Activated T-helper 17 cell treated with anti-CD3 and anti-CD28 coated beads, Interleukin-2, amount 50 U/mL, for 72 hours (primary cell): ENCODE results near the gene EBI3. TPM values are rescaled to one million over a fixed set of nuclear protein-coding genes. Genes with fewer than 3 reads are reported as not detected.
"Not testable (repeated sequence)": the region's sequence is repeated elsewhere in the genome, so short reads cannot be mapped to it uniquely, and the experiment has no call there.

ENCODE experiments used
- ATAC-seq: fragments of 150-1000 bp; cut with Tn5 transposase; replicated peaks from 2 replicates; pipeline ENCODE4 v1.10.0; 2021; ENCODE audit warnings: mild to moderate bottlenecking, moderate library complexity
- H3K27ac Mint-ChIP-seq: one replicate; pipeline ENCODE4 v1.8.0; 2022; ENCODE audit warnings: mixed read lengths
- H3K27me3 Mint-ChIP-seq: one replicate; pipeline ENCODE4 v1.8.0; 2022; ENCODE audit warnings: mixed read lengths
- H3K36me3 Mint-ChIP-seq: one replicate; pipeline ENCODE4 v1.8.0; 2022; ENCODE audit warnings: low read depth, mild to moderate bottlenecking, mixed read lengths
- H3K4me1 Mint-ChIP-seq: one replicate; pipeline ENCODE4 v1.8.0; 2022; ENCODE audit warnings: mixed read lengths
- H3K4me3 Mint-ChIP-seq: one replicate; pipeline ENCODE4 v1.8.0; 2022; ENCODE audit warnings: mild to moderate bottlenecking, mixed read lengths
- H3K9me3 Mint-ChIP-seq: one replicate; pipeline ENCODE4 v1.8.0; 2022; ENCODE audit warnings: mixed read lengths
- total RNA-seq, 2 donors: library from RNA; stranded (reverse); gene quantifications; one replicate each; pipeline ENCODE4 v1.2.3, GENCODE V29; 2022

Gene EBI3
- total RNA-seq: 10 to 100 TPM; 18.3 to 23.6 TPM

DNA sequence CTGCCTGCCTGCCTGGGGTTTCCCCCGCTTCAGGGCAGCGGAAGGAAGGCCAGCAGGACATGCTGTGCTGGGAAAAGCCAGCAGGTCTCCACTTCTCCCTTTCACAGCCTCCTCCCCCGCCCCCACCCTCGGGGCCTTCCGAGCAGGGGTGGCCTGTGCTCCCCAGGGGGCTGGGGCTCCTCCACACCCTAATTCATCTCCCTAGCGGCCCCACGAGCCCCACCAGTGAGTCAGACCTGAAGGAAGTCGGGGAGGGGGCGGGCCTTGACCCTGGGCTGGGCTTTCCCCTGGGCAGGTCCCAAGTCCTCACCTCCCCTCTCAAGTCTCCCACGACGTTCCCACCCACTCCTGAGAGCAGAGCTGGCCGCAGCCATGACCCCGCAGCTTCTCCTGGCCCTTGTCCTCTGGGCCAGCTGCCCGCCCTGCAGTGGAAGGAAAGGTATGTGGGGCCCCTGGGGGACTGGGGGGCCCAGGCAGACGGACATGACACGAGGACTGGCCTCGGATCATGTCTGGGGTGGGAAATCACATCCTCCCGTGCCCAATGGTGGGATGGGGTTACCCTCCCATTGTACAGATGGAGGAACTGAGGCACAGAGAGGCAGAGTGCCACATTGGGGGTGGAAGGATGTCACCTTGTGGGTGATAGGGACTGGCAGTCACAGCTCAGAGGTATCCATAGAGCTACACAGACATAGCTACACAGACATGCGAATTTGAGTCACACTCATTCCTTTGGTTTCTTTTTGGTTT is at the start of gene EBI3:
Gene EBI3, plus strand, starts transcription at position 345 of the 753 bp plus-strand sequence. Its CDS starts 28 bp downstream, at position 373.
- peaks cover 10% of the 10 kb centered on the region for H3K27me3 Mint-ChIP-seq

DNA sequence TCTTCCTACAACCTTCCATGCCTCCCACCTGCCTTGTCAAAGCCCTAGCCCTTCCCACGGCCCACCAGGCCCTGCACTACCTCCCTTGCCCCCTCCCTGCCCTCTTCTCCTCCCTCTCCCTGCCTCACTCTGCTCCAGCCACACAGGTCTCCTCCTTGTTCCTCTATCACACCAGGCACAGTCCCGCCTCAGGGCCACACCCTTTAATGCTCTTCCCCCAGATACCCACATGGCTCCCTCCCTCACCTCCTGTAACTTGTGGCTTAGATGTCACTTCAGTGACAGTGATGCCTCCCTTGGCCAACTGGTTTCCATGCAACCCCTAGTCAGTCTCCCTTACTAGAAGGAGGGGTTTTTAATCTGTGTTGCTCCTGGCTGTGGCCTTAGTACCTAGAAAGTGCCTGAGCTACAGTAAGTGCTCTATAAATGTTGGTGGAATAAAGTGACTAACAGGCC is 48.2 kb upstream of the EBI3 start:
- Mint-ChIP-seq H3K27me3 (no peaks in the 10 kb centered on the region), H3K4me1 (peaks cover 18% of the 10 kb centered on the region), H3K9me3 (no peaks in the 10 kb centered on the region), H3K36me3 (peaks cover 56% of the 10 kb centered on the region), H3K27ac (peak overlapping the region; percentile 54), H3K4me3 (peak overlapping the region; percentile 98)
- no peak for ATAC-seq

More for the DNA sequence above, at the start of gene EBI3:
- Mint-ChIP-seq H3K36me3 (no peaks in the 10 kb centered on the region), H3K4me1 (peaks cover 4% of the 10 kb centered on the region), H3K9me3 (no peaks in the 10 kb centered on the region), H3K27ac (no peak within 1 kb of the TSS), H3K4me3 (no peak within 1 kb of the TSS)
- peak; percentile 91 for ATAC-seq

DNA sequence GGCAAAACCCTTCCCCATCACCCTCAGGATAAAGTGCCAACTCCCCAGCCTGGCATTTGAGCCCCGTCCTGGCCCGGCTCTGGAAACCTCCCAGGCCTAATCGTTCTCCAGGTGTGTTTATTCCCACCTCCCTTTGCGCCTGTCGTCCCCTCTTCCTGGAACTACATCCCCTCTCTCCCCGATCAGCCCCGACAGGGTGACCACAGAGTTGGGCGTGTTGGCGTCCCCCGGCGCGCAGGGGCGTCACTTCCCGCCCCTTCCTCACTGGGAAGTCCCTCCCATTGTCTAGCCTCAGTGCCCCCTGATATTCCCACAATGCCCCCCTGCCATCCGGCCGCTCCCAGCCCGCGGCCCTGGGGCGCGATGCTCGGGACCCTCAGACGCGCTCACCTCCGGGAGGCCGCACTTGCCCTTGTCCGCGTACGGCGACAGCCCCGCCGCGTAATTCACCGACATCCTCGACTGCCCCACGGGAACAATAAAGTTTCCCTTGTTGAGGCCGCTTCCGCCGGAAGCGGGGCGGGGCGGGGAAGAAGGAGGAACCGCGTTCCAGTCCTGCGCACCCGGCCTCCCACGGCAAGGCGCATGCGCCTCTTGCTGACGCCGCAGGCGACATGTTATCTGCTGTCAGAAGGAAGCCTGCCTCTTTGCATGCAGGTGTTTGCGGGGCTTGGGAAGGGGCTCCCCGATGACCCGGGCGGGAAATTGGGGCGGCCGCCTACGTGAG is 47.1 kb upstream of the EBI3 start, which contains the start of the genes ANKRD24 and SIRT6:
Gene ANKRD24, plus strand, starts transcription at position 606 of the 727 bp plus-strand sequence. CDS start 3,737 bp downstream, outside the sequence.
Gene SIRT6, minus strand, starts transcription at position 480 of the 727 bp plus-strand sequence. Its CDS starts 24 bp downstream, at position 456.
- peaks cover 18% of the 10 kb centered on the region for H3K4me1 Mint-ChIP-seq
- H3K4me3 Mint-ChIP-seq: peak within 1 kb of the TSS; percentile 98
- H3K27me3 Mint-ChIP-seq: no peaks in the 10 kb centered on the region
- H3K36me3 Mint-ChIP-seq: peaks cover 46% of the 10 kb centered on the region
- no peaks in the 10 kb centered on the region for H3K9me3 Mint-ChIP-seq
- H3K27ac Mint-ChIP-seq: peak within 1 kb of the TSS; percentile 98
- peak; percentile 95 for ATAC-seq

DNA sequence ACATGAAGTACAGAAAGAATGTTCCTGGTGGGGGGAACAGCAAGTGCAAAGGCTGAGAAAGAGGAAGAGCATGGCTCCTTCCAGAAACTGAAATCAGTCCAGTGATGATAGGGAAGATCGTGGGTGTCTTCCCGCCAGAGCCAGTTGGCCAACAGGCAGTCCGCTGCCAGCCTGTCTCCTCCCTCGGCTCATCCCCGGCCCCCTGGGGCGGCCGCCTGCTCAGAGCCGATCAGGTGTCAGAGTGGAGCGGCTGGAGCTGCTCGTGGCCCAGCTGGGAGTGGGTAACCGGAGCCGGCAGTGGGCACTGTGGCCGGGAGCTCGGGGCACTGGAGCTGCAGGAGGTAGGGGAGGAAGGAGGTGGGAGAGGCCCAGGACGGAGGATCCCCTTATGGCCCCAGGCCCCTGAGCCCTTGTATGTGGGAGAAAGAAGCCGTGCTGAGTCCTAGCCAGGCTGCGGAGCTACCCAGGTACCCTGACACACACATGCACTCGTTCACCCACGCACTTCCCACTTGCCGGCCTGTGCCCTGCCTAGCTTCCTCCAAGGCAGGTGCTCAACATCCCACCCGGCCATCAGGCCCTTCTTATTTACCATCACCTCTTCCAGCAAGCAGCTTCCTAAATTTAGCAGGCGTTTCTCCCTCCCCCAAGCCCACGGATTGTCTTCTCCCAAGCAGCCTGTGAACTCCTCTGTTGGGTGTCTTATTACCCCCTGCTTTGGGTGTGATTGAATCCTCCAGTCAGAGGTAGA is 45.2 kb upstream of the EBI3 start:
- ATAC-seq: no peak
- Mint-ChIP-seq H3K27ac (no peak overlapping the region), H3K36me3 (peaks cover 27% of the 10 kb centered on the region), H3K4me3 (peak overlapping the region; percentile 21), H3K27me3 (no peaks in the 10 kb centered on the region), H3K9me3 (no peaks in the 10 kb centered on the region), H3K4me1 (peaks cover 17% of the 10 kb centered on the region)

DNA sequence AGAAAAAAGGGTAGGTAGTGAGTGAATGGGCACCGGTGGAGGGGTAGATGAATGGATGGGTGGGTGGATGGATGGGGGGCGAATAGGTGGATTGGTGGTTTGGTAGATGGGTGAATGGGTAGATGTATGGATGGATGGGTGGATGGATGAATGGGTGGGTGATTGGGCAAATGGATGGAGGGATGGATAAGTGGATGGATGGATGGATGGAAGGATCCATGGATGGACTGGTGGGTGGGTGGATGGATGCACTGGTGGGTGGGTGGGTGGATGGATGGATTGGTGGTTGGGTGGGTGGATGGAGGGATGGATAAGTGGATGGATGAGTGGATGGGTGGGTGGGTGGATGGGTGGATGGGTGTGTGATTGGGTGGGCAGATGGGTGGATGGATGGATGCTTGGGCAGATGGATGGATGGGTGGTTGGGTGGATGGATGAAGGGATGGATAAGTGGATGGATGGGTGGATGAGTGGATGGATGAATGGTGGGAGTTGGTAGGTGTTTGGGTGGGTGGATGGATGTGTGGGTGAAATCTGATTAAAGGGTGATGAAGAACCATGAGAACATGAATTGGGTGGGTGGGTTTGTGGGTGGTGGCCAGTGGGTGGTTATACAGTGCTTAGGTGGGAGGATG is 44.5 kb upstream of the EBI3 start:
- Mint-ChIP-seq H3K4me1 (peaks cover 12% of the 10 kb centered on the region), H3K27me3 (no peaks in the 10 kb centered on the region), H3K36me3 (peaks cover 20% of the 10 kb centered on the region), H3K4me3 (peak overlapping the region; percentile 21), H3K27ac (no peak overlapping the region), H3K9me3 (no peaks in the 10 kb centered on the region)
- ATAC-seq: no peak

DNA sequence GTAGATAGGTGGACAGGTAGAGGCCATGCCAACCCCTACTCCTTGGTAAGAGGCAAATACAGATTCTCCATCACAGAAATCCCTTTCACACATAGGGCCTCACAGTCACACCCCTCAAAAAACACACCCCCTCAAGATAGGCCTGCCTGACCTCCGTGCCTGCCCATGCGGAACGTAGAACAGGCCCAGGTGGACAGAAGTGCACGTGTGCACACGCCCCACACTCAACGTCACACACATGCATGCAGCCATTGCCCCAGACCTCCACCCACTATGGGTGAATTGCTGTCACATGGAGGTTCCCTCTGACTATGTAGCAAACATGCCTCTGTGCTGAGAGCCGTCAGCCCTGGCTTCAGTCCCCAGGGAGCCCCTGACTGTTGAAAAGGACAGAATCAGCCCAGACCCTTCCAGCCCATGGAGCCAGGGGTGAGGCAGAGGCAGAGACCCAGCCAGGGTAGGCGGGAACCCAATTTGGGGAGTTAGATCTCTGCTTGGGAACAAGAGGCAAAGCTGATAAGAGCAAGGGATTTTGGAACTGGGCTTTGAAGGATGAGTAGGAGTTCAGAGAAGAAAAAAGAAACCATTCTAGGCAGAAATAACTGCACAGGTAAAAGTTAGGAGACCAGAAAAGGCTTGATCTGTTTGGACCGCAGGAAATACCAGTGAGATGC is 43.8 kb upstream of the EBI3 start:
- Mint-ChIP-seq H3K27ac (no peak overlapping the region), H3K9me3 (no peaks in the 10 kb centered on the region), H3K36me3 (peaks cover 13% of the 10 kb centered on the region), H3K4me1 (peaks cover 12% of the 10 kb centered on the region), H3K27me3 (no peaks in the 10 kb centered on the region), H3K4me3 (no peak overlapping the region)
- ATAC-seq: no peak

DNA sequence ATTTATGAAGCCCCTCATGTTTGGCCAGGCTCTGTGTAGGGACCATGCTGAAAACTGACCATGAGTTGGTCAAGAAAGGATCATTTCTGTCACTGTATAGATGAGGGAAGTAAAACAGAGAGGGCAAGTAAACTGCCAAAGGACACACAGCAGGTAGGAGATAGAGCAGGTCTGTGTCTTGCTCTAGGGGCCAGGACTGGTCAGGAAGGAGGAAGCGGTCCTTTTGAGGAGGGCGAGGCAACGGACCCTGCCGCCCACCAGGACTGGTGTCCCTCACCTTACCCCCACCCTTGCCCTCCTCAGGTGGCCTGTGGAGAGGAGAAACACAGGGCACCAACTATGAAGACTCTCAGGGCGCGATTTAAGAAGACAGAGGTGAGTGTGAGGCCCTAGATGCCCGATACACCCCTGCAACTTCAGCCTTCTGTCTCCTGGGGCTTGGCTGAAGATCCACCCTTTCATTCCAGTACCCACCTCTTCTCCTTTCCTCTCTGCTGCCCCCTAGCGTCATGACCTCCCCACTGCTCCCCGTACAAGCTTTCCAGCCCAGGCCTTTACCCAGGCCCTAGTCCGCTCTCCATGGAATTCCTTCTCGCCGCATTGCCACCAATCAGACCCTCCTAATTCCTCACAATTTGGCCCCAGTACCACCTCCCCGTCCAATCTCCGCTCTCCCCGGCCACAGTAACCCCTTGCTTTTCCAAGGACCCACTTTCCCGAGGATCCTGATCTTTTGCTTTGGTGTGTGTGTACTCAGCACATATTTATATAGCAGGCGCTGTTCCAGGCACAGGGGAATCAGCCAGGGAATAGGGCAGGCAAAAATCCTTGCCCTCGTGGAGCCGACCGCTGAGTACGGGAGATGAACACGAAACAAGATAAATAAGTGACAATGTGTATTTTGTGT is 43.0 kb upstream of the EBI3 start:
- Mint-ChIP-seq H3K4me3 (no peak overlapping the region), H3K27me3 (no peaks in the 10 kb centered on the region), H3K9me3 (no peaks in the 10 kb centered on the region), H3K4me1 (peaks cover 8% of the 10 kb centered on the region), H3K27ac (no peak overlapping the region), H3K36me3 (peaks cover 7% of the 10 kb centered on the region)
- ATAC-seq: peak; percentile 65

DNA sequence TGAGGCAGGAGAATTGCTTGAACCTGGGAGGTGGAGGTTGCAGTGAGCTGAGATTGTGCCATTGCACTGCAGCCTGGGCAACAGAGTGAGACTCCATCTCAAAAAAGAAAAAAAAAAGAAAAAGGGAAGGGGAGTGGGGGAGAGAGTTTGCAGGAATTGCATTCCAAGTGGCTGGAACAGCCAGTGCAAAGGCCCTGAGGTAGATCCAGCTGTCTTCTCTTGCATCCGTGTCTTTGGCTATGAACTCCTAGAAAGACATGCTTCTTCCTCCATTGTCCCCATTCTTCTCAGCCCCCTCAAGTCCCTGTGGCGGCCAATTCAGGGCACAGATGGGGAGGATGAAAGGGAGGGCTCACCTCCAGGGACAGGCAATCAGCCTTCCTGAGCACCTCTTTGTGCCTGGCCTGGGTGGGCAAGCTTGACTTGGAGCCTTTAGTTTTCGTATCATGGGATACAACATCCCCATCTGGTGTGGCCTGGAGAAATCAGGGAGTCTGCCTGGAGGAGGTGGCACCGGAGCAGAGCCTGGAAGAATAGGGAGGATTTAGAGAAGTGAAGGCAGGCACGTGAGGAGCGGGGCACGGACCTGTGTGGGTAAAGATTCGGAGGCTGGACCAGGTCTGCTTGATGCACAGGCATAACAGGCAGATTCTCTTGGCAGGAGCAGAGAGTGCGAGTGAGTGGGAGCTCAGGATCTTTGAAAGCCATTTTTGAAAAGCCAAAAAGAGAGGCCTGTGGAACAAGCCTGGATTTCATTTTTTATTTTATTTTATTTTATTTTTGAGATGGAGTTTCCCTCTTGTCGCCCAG is 41.8 kb upstream of the EBI3 start:
- H3K4me1 Mint-ChIP-seq: peaks cover 3% of the 10 kb centered on the region
- H3K27ac Mint-ChIP-seq: no peak overlapping the region
- no peaks in the 10 kb centered on the region for H3K27me3 Mint-ChIP-seq
- no peaks in the 10 kb centered on the region for H3K9me3 Mint-ChIP-seq
- no peak for ATAC-seq
- H3K4me3 Mint-ChIP-seq: no peak overlapping the region
- H3K36me3 Mint-ChIP-seq: peaks cover under 1% of the 10 kb centered on the region

DNA sequence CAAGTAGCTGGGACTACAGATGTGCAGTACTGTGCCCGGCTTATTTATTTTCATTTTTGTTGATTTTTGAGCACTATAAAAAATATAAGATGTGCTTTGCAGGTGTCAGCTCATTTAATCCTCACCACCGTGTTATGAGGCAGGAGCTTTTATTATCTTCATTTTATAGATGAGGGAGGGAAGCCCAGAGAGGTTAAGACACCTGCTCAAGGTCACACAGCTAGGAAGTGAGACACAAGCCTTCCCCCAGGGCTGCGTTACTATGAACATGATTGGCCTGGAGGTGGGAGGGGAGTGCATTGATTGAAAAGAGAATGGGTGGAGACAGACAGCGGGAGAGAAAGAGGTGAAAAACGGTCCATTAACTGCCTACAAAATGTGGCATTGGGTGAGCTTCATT is 39.7 kb upstream of the EBI3 start:
- no peaks in the 10 kb centered on the region for H3K4me1 Mint-ChIP-seq
- H3K27me3 Mint-ChIP-seq: peaks cover 9% of the 10 kb centered on the region
- no peaks in the 10 kb centered on the region for H3K36me3 Mint-ChIP-seq
- no peak overlapping the region for H3K4me3 Mint-ChIP-seq
- no peaks in the 10 kb centered on the region for H3K9me3 Mint-ChIP-seq
- no peak overlapping the region for H3K27ac Mint-ChIP-seq
- no peak for ATAC-seq

DNA sequence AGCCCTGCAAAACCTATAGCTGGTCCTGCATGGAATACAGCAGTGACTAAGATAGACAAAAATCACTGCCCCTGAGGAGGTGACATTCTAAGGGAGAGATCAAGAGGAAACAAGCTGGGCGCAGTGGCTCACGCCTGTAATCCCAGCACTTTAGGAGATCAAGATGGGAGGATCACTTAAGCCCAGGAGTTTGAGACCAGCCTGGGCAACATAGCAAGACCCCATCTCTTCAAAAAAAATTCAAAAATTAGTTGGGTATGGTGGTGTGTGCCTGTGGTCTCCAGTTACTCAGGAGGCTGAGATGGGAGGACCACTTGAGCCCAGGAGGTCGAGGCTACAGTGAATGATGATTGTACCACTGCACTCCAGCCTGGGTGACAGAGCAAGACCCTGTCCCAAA is 36.8 kb upstream of the EBI3 start:
- H3K4me3 Mint-ChIP-seq, H3K4me1 Mint-ChIP-seq, H3K27ac Mint-ChIP-seq, H3K36me3 Mint-ChIP-seq, ATAC-seq, H3K9me3 Mint-ChIP-seq: not testable (repeated sequence)
- H3K27me3 Mint-ChIP-seq: peaks cover 27% of the 10 kb centered on the region

DNA sequence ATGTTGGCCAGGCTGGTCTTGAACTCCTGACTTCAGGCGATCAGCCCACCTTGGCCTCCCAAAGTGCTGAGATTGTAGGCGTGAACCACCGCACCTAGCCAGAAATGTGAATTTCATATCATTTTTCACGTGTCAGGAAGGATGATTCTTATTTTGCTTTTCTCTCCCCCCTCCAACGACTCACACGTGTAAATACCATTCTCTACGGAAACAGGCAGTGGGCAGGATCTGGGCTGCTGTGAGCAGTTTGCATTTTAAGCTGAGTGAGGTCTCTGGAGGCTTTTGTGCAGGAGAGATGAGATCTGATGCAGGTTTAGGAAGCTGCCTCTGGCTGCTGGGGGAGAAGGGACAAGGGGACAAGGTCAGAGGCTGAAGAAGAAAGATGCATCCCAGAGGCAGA is 35.0 kb upstream of the EBI3 start:
- Mint-ChIP-seq H3K4me3 (no peak overlapping the region), H3K4me1 (peaks cover 13% of the 10 kb centered on the region)
- ATAC-seq: no peak

DNA sequence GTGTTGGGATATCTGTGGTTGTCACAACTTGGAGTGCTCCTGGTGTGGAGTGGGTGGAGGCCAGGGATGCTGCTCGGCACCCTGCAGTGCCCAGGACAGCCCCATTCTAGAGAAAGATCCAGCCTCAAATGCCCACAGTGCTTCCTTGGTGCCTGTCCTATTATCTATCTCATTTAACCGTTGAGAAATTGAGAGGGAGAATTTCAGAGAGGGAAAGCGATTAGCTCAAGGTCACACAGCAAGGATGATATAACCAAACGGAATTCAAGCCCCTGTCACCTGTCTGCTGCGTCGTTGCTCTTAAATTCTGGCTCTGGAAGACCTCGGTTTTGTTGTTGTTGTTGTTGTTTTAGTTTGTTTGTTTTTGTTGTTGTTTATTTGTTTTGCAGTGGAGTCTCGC is 33.3 kb upstream of the EBI3 start:
- peaks cover 13% of the 10 kb centered on the region for H3K4me1 Mint-ChIP-seq
- peaks cover 42% of the 10 kb centered on the region for H3K27me3 Mint-ChIP-seq
- no peak for ATAC-seq
- no peaks in the 10 kb centered on the region for H3K9me3 Mint-ChIP-seq
- H3K36me3 Mint-ChIP-seq: no peaks in the 10 kb centered on the region
- no peak overlapping the region for H3K4me3 Mint-ChIP-seq
- no peak overlapping the region for H3K27ac Mint-ChIP-seq

More for the DNA sequence above, 35.0 kb upstream of the EBI3 start:
- Mint-ChIP-seq H3K9me3 (no peaks in the 10 kb centered on the region), H3K27ac (no peak overlapping the region), H3K36me3 (no peaks in the 10 kb centered on the region), H3K27me3 (peaks cover 38% of the 10 kb centered on the region)
